ENCODE results near the gene ZFP57.

The ZFP57 gene

GRCh38 chr6:29655658-29656057 lies 25.3 kb downstream of the ZFP57 start:
- DNase-seq (ENCODE audit: low spot score): no peak

- peak; percentile 91 for DNase-seq (ENCODE audit: low spot score)
Observed at GRCh38 chr6:29653452-29654038, 27.4 kb downstream of the ZFP57 start.

- DNase-seq (ENCODE audit: low spot score): no peak
Observed at GRCh38 chr6:29652198-29652584, 28.8 kb downstream of the ZFP57 start.

GRCh38 chr6:29651413-29652197 lies 29.3 kb downstream of the ZFP57 start:
- peak; percentile 66 for DNase-seq (ENCODE audit: low spot score)

- peak; percentile 100 for DNase-seq (ENCODE audit: low spot score)
Observed at GRCh38 chr6:29649701-29650673, 31.0 kb downstream of the ZFP57 start.

- peak; percentile 56 for DNase-seq (ENCODE audit: low spot score)
Observed at GRCh38 chr6:29647927-29648642, 32.9 kb downstream of the ZFP57 start.

- no peak for DNase-seq (ENCODE audit: low spot score)
Observed at GRCh38 chr6:29641430-29642148, 39.4 kb downstream of the ZFP57 start.

- DNase-seq (ENCODE audit: low spot score): no peak
Observed at GRCh38 chr6:29637247-29637646, 43.7 kb downstream of the ZFP57 start.

- DNase-seq (ENCODE audit: low spot score): peak; percentile 80
Observed at GRCh38 chr6:29633534-29633905, 47.4 kb downstream of the ZFP57 start.

GRCh38 chr6:29632789-29633533 lies 48.0 kb downstream of the ZFP57 start, which contains the start of gene GABBR1:
Gene GABBR1 (minus strand): TSS chr6:29633183. CDS start chr6:29632385, 798 bp downstream.
- peak; percentile 92 for DNase-seq (ENCODE audit: low spot score)

GRCh38 chr6:29631860-29632731 lies 48.9 kb downstream of the ZFP57 start:
- DNase-seq (ENCODE audit: low spot score): peak; percentile 76

GRCh38 chr6:29631209-29631810 lies 49.6 kb downstream of the ZFP57 start:
- DNase-seq (ENCODE audit: low spot score): peak; percentile 28

GRCh38 chr6:29630315-29630714 lies 50.6 kb downstream of the ZFP57 start:
- DNase-seq (ENCODE audit: low spot score): no peak

- DNase-seq (ENCODE audit: low spot score): peak; percentile 16
Observed at GRCh38 chr6:29629571-29629970, 51.4 kb downstream of the ZFP57 start.

GRCh38 chr6:29628419-29629281 lies 52.3 kb downstream of the ZFP57 start:
- DNase-seq (ENCODE audit: low spot score): peak; percentile 87

GRCh38 chr6:29627755-29628418 lies 53.1 kb downstream of the ZFP57 start:
- DNase-seq (ENCODE audit: low spot score): peak; percentile 51

Data from cerebellar cortex (tissue), 1 donor.